ENCODE measurements around the gene BCAS1. TPM values are rescaled to one million over a fixed set of nuclear protein-coding genes. Genes with fewer than 3 reads are reported as not detected.
"Not testable (repeated sequence)": the region's sequence is repeated elsewhere in the genome, so short reads cannot be mapped to it uniquely, and the experiment has no call there.

The BCAS1 gene
- total and polyA plus RNA-seq, 10 donors, result 0.23 to 1.3 (median 0.55) TPM; not detected in 2

DNA sequence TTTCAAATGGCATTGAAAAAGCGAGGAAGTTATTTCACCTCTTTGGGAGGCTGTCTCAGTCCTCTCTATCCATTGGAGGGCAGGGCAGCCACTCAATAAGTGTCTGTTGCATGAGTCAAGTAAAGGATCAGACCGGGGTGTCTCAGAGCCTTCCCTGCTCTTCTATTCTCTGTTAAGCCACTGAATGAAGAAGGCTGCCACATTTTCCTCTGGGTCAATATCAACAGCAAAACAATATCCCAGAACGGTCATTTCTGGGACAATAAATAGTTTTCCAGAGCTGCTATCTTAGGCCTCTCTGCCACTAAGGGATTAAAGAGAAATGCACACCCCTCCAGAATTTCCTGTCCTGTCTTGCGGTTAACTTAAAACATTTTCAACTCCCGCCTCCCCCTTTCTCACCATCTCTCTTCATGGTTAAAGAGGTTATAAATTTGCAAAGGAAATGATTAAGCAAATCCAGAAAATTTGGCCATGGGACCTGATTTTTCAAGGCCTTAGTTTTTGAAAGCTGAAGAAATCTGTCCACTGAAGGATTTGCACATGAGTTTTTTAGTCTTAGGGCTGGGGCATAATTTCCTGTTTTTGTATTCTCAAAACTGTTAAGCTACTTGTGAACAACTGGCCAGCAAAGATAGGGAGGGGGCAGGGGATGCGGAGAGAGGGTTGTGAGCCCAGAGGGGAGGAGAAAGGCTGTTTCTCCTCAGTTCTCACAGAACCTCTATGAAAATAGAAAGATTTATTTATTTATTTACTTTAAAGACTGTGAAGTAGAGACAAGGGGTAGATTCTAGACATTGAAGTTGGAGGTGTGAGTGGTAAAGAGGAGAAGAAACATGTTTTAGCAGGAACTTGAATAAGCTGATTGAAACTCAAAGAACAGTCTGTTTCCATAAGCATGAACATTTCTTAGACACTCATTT, 135.7 kb downstream of the BCAS1 start:
- H3K27me3 ChIP-seq (replicated peaks in 1 of 7), result no peaks in the 10 kb centered on the region
- intact Hi-C loops (cut with DNase I; ENCODE audit: low total_unique reads), result no loop called here
- 7 to 10% (median 8%) methylated on average over 6 of the region's 6 CpGs for WGBS, 5 donors
- peak overlapping the region; percentile 50 to 90 (median 86) for H3K27ac ChIP-seq
- H3K4me3 ChIP-seq, result peak overlapping the region in 1 of 8 donors; percentile 2
- peaks cover 31 to 99% (median 64%) of the 10 kb centered on the region in 6 donors for H3K4me1 ChIP-seq
- H3K36me3 ChIP-seq, result no peaks in the 10 kb centered on the region
- TF ChIP-seq POLR2A (IDR thresholded peaks at IDR 0.05), result no peak
- no peak for TF ChIP-seq POLR2AphosphoS5 (IDR thresholded peaks at IDR 0.05)
- TF ChIP-seq, protein P1, sequence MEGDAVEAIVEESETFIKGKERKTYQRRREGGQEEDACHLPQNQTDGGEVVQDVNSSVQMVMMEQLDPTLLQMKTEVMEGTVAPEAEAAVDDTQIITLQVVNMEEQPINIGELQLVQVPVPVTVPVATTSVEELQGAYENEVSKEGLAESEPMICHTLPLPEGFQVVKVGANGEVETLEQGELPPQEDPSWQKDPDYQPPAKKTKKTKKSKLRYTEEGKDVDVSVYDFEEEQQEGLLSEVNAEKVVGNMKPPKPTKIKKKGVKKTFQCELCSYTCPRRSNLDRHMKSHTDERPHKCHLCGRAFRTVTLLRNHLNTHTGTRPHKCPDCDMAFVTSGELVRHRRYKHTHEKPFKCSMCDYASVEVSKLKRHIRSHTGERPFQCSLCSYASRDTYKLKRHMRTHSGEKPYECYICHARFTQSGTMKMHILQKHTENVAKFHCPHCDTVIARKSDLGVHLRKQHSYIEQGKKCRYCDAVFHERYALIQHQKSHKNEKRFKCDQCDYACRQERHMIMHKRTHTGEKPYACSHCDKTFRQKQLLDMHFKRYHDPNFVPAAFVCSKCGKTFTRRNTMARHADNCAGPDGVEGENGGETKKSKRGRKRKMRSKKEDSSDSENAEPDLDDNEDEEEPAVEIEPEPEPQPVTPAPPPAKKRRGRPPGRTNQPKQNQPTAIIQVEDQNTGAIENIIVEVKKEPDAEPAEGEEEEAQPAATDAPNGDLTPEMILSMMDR (IDR thresholded peaks at IDR 0.05 in 8 of 11, conservative IDR thresholded peaks at IDR 0.05 in 3 of 11), result no peak
- no peaks in the 10 kb centered on the region for H3K9me3 ChIP-seq
- no peak for DNase-seq

DNA sequence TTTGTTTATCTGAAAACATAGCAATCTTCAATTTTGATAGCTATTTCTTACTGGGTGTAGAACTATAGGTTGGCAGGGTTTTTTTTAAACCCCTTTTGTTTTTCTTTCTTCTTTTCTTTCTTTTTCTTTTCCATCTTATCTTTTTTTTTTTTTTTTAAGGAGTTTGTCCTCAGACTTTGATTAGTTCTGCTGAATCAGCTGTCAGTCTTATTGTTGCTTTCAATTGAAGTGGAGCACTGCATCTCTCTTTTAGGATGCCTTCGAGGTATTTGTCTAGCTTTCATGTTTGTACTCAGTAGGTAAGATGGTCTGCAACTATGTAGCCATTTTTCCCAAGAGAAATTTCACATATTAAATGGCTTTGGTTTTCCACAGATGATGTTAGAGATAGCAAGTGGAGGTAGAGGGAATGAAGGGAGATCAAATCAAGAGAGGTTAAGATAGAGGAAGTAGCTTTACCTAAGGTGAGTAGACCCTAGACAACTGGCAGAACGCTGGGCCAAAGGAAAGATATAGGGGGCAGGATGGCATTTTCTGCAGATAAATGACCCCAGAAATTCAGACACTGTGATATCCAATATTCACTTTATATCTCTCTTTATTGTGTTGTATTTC, 137.1 kb downstream of the BCAS1 start:
- Histone ChIP-seq H3K27me3 (replicated peaks in 1 of 7) (no peaks in the 10 kb centered on the region), H3K27ac (peak overlapping the region; percentile 50 to 90 (median 86))
- intact Hi-C loops (cut with DNase I; ENCODE audit: low total_unique reads), result no loop called here

DNA sequence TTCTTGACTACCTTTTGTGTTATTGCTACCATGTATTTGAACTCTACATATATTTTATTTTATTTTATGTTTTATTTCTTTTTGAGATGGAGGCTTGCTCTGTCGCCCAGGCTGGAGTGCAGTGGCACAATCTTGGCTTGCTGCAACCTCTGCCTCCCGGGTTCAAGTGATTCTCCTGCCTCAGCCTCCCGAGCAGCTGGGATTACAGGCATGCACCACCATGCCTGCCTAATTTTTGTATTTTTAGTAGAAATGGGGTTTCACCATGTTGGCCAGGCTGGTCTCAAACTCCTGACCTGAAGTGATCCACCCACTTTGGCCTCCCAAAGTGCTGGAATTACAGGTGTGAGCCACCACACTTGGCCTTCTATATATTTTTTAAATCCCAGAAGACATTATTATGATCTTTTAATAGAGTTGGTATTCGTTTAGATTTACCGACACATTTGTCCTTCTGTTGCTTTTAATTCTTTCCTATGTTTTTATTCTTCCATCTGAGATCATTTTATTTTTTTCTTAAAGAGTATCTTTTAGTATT, 137.7 kb downstream of the BCAS1 start:
- Histone ChIP-seq H3K27ac (peak overlapping the region in 3 of 8 donors; percentile 13 to 87 (median 49)), H3K4me1 (peaks cover 25 to 90% (median 51%) of the 10 kb centered on the region in 6 donors)
- DNase-seq; intact Hi-C loops (cut with DNase I; ENCODE audit: low total_unique reads); H3K9me3 ChIP-seq; H3K36me3 ChIP-seq; H3K4me3 ChIP-seq; H3K27me3 ChIP-seq (replicated peaks in 1 of 7): not testable (repeated sequence)
- 95 to 99% (median 96%) methylated on average over 5 of the region's 5 CpGs for WGBS, 5 donors

More for the DNA sequence above, 137.1 kb downstream of the BCAS1 start:
- H3K4me1 ChIP-seq, result peaks cover 25 to 94% (median 56%) of the 10 kb centered on the region in 6 donors
- H3K36me3 ChIP-seq, result no peaks in the 10 kb centered on the region
- H3K9me3 ChIP-seq, result no peaks in the 10 kb centered on the region
- TF ChIP-seq, protein P1 (IDR thresholded peaks at IDR 0.05 in 8 of 11, conservative IDR thresholded peaks at IDR 0.05 in 3 of 11), result no peak
- TF ChIP-seq POLR2A (IDR thresholded peaks at IDR 0.05) (no peak), POLR2AphosphoS5 (IDR thresholded peaks at IDR 0.05) (no peak)
- H3K4me3 ChIP-seq, result no peak overlapping the region
- WGBS, 5 donors, result 76 to 86% (median 81%) methylated on average over 2 of the region's 2 CpGs
- DNase-seq, result no peak

DNA sequence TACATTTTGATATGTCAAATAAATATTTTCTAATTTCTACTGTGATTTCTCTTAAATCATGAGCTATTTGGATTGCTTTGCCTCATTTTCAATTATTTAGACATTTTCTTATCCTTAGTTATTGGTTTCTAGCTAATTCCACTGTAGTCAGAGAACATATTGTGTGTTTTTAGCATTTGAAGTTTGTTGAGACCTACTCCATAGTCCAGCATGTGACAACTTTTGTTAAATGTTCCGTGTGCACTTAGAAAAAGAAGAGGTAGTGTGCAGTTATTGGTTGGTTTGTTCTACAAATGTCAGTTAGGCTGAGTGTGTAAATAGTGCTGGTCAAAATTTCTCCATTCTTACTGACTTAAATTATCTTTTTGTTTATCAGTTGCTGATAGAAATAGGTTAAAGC, 138.8 kb downstream of the BCAS1 start:
- intact Hi-C loops (cut with DNase I; ENCODE audit: low total_unique reads), result no loop called here
- Histone ChIP-seq H3K4me3 (no peak overlapping the region), H3K27me3 (replicated peaks in 1 of 7) (no peaks in the 10 kb centered on the region), H3K36me3 (no peaks in the 10 kb centered on the region), H3K27ac (peak overlapping the region in 4 of 8 donors; percentile 64 to 87 (median 78)), H3K4me1 (peaks cover 26 to 91% (median 61%) of the 10 kb centered on the region in 6 donors), H3K9me3 (no peaks in the 10 kb centered on the region)
- 61 to 73% (median 69%) methylated on average over 1 of the region's 1 CpG for WGBS, 5 donors
- no peak for DNase-seq
- TF ChIP-seq, protein P1 (IDR thresholded peaks at IDR 0.05 in 8 of 11, conservative IDR thresholded peaks at IDR 0.05 in 3 of 11), result no peak
- TF ChIP-seq POLR2A (IDR thresholded peaks at IDR 0.05) (no peak), POLR2AphosphoS5 (IDR thresholded peaks at IDR 0.05) (no peak)
